NCI-H146 (cell line): ENCODE results near the gene CENPX.
A peak's percentile ranks its signal among the peaks of the same experiment; 100 is the strongest.

Source experiments
- DNase-seq: peaks from one replicate; lab custom pipeline; 2025; lab: John Stamatoyannopoulos, UW

Gene CENPX

GRCh38 chr17:82023447-82024241, 966 bp upstream of the CENPX start:
- DNase-seq = peak; percentile 62

GRCh38 chr17:82022981-82023446, 336 bp upstream of the CENPX start, which contains the start of gene LRRC45:
Gene LRRC45, plus strand, starts transcription at chr17:82023305. Its CDS starts 339 bp downstream, at chr17:82023644.
- peak; percentile 100 for DNase-seq

- DNase-seq = no peak
These were observed 773 bp downstream of the CENPX start for GRCh38 chr17:82021900-82022309.

- peak; percentile 38 for DNase-seq
These were observed 1.4 kb downstream of the CENPX start for GRCh38 chr17:82021107-82021899.

GRCh38 chr17:82020572-82021106, 2.0 kb downstream of the CENPX start:
- DNase-seq = no peak

- peak; percentile 32 for DNase-seq
These were observed 2.7 kb downstream of the CENPX start for GRCh38 chr17:82019690-82020571.

GRCh38 chr17:82018989-82019689, 3.5 kb downstream of the CENPX start:
- DNase-seq = no peak

- peak; percentile 77 for DNase-seq
These were observed 4.3 kb downstream of the CENPX start for GRCh38 chr17:82018152-82018988.

- DNase-seq = no peak
These were observed 5.0 kb downstream of the CENPX start for GRCh38 chr17:82017612-82018151.

- DNase-seq = no peak
These were observed 5.7 kb downstream of the CENPX start for GRCh38 chr17:82016875-82017459.

- no peak for DNase-seq
These were observed 6.4 kb downstream of the CENPX start for GRCh38 chr17:82016061-82016874.

- no peak for DNase-seq
These were observed 7.2 kb downstream of the CENPX start for GRCh38 chr17:82015311-82015971.

- DNase-seq = no peak
These were observed 7.7 kb downstream of the CENPX start for GRCh38 chr17:82014971-82015310.

- no peak for DNase-seq
These were observed 8.2 kb downstream of the CENPX start for GRCh38 chr17:82014432-82014831.

GRCh38 chr17:82013772-82014321, 8.8 kb downstream of the CENPX start:
- DNase-seq = no peak

GRCh38 chr17:82013341-82013740, 9.3 kb downstream of the CENPX start:
- DNase-seq = no peak

- no peak for DNase-seq
These were observed 9.9 kb downstream of the CENPX start for GRCh38 chr17:82012640-82013295.
